CMK (cell line): ENCODE measurements around the gene LRRC23.
"Not testable (repeated sequence)": the region's sequence is repeated elsewhere in the genome, so short reads cannot be mapped to it uniquely, and the experiment has no call there.

Source experiments
- DNase-seq: peaks from one replicate; pipeline ENCODE4 v3.0.0-alpha.2; 2010; ENCODE audit warnings: low read depth

Gene LRRC23

DNA sequence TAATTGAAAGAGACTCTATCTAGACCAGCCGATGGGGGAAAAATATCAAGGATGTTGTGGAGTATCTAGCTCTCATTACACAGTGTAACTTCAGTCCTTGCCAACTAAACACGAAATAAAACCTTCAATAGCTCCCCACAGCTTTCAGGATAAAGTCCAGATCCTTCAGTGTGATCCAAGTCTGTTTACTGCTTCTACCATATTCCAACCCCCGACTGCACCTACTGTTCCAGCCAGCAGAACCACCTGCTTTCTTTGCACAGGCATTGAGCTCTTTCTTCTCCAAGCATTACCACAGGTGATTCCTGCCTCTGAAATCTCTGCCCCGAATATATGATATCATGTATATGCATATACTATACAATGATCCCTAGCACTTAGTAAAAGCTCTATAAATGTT lies 2.2 kb upstream of the LRRC23 start:
- DNase-seq = no peak

DNA sequence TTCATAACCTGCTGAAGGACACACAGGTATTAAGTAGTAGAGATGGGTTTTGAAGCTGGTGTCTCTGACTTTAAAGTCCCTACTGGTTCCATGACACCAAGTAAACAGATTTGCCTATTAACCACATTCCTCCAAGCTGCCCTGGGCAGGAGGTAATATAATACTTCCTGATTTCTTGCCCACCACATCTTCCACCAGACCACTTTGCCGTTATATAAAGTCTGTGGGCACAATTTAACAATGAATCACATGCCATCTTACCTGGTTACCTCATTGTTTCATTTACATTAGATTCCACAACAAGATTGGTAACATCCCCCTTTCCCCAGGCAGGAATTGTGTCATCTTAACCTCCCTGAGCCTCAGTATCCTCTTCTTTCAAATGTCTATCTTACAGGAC lies 900 bp upstream of the LRRC23 start:
- no peak for DNase-seq

DNA sequence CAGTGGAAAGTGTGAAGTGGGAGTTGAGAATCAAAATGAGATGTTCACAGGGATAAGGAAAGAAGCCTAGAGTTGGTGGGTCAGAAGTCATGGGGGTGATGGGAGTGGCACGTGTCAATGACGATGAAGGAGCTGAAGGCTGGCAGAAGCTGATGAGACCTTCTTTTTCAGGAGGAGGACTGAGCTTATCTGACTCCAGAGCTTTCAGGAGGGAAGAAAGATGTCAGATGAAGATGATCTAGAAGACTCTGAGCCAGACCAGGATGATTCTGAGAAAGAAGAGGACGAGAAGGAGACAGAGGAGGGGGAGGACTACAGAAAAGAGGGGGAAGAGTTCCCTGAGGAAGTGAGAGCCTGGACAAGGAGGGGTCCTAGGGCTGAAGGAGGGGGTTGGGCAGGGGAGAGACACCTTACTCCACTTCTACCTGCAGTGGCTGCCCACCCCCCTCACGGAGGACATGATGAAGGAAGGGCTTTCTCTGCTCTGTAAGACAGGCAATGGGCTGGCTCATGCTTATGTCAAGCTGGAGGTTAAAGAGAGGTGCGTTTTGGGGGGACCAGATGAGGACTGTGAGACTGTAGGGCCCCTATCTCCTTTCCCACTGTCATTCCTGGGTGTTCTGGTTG lies 905 bp downstream of the LRRC23 start:
- no peak for DNase-seq

DNA sequence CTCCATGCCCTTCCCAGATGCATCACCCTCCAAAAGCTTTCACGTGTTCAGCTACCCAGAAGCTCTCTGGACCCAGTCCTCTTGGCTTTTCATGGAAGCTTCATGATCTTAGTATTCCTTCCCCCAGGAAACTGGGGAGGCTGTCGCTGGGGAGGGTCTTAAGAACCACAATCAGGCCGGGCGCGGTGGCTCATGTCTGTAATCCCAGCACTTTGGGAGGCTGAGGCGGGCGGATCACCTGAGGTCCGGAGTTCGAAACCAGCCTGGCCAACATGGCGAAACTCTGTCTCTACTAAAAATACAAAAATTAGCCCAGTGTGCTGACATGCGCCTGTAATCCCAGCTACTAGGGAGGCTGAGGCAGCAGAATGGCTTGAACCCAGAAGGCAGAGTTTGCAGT lies 3.5 kb downstream of the LRRC23 start:
- DNase-seq = not testable (repeated sequence)

DNA sequence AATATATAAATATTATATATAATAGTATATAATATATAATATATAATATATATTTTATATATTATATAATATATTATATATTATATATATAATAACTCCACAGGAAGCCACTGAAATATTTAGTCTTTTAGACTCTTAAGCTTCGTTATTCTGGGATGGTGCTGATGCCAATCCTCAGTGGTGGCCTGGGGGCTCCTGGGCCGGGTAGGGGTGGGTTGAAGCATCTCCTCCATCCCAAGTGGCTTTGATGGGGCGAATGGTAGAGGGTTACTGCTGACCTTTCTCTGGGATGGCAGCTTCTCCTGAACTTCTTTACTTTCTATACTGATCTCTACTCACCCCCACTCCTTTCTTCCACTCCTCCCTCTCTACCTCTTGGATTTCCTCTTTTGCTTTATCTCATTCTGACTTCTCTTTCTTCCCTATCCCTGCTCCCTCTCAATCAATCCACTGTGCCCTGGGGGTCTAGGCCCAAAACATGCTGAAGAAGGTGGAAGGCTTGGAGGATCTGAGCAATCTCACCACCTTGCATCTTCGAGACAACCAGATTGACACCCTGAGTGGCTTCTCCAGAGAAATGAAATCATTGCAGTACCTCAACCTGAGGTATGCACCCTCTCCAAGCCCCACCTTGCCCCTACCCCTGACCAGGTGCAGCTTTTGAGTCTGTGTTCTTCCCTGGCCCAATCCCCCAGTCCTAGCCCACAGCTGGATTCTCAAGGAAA lies 5.0 kb downstream of the LRRC23 start:
- no peak for DNase-seq

DNA sequence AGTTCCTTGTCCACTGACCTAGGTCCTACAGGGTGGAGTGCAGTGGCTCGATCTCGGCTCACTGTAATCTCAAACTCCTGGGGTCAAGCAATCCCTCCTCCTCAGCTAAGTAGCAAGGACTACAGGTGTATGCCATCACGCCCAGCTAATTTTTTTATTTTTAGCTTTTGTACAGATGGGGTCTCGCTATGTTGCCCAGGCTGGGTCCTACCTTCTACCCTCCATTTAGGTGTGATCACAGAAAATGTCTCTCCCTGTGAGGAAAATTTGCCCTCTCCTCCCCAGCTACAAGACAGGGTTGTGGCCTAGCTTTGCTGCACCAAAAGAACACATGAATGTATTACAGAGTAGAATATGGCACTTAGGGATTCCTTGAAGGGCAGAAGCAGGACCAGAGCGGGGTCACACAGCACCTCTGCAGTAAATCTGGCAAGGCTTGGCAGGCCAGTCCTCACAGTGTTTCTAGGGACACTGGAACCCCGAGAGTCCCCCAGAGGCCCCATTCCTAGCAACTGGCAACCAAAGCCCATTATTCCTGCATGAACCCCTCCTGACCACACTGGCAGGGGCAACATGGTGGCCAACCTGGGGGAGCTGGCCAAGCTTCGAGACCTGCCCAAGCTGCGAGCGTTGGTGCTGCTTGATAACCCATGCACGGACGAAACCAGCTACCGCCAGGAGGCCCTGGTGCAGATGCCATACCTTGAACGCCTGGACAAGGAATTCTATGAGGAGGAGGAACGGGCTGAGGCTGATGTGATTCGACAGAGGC lies 7.7 kb downstream of the LRRC23 start:
- no peak for DNase-seq

DNA sequence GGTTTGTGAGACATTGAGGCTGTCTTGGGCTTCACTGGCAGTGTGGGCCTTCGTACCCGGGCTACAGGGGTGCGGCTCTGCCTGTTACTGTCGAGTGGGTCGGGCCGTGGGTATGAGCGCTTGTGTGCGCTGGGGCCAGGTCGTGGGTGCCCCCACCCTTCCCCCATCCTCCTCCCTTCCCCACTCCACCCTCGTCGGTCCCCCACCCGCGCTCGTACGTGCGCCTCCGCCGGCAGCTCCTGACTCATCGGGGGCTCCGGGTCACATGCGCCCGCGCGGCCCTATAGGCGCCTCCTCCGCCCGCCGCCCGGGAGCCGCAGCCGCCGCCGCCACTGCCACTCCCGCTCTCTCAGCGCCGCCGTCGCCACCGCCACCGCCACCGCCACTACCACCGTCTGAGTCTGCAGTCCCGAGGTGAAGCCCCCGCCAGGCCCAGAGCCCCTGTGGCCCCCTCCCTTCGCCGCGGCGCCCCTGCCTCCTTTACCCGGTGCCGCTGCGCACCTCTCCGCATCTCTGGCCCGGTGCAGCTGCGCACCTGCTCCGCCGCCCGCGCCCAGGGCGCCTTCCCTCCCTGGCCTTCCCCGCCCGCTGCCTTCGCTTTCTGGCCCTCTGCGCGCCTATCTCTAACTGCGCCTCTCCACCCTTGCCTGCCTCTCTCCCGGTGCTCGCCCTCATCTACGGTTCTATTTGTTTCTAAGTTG lies 9.8 kb downstream of the LRRC23 start, which contains the start of gene ENO2:
Gene ENO2, plus strand, starts transcription at position 335 of the 701 bp plus-strand sequence. CDS start 1,253 bp downstream, outside the sequence.
- no peak for DNase-seq

DNA sequence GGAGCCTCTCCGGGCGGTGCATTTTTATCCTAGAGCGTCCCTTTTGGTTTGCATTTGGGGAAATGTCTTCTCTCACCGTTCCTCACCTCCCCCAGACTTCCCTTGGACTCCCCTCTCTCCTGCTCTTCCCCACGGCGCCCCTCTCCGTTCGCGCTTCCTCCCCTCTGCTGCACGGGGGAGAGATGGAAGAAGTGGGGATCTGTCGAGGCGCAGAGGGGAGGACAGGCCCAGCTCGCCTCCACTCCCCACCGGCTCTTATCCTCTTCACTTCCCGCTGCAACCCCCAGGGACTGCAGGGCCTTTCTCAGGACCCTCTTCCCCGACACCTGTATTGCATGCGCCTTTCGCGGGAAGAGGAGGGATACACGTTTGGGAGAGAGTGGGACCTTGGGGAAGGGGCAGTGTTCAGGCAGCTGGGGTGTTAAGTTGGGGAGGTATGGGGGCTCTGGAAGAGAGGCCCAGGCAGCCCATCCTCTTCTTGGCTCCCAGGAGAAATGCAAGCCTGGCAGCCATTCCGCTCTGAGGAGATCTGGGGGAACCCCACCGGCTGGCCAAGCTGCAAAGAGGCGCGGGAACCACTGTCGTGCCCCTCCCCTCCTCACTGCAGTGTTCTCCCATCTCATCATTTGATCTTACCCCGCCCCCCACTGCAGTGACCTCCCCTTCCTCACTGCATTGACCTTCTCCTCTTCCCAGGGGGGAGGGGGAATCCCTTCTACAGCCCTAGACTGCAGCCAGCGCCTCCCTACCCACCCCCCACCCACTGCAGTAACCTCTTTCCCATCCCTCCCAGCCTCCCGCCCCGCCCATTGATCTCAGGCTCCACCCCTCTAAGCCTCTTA lies 10.5 kb downstream of the LRRC23 start:
- no peak for DNase-seq

DNA sequence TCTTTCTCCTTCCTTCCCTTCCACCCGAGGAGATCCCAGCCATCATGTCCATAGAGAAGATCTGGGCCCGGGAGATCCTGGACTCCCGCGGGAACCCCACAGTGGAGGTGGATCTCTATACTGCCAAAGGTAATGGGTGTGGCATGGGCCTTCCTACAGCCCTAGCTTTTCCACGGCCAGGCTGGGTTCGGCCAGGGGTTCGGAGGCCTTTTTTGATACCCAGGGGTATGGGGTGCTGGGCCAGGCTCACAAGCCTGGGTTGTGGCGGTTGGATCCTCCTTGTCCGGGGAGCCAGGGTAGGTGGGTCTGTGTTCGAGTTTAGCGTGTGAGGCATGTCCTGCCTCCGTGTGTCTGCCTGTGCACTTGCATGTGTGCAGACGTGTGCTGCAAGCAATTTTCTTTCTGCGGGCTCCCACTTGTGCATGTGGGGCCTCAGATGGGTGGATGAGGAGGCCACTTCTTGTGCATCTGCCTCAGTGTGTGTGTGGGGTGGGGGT lies 11.2 kb downstream of the LRRC23 start:
- DNase-seq = no peak

DNA sequence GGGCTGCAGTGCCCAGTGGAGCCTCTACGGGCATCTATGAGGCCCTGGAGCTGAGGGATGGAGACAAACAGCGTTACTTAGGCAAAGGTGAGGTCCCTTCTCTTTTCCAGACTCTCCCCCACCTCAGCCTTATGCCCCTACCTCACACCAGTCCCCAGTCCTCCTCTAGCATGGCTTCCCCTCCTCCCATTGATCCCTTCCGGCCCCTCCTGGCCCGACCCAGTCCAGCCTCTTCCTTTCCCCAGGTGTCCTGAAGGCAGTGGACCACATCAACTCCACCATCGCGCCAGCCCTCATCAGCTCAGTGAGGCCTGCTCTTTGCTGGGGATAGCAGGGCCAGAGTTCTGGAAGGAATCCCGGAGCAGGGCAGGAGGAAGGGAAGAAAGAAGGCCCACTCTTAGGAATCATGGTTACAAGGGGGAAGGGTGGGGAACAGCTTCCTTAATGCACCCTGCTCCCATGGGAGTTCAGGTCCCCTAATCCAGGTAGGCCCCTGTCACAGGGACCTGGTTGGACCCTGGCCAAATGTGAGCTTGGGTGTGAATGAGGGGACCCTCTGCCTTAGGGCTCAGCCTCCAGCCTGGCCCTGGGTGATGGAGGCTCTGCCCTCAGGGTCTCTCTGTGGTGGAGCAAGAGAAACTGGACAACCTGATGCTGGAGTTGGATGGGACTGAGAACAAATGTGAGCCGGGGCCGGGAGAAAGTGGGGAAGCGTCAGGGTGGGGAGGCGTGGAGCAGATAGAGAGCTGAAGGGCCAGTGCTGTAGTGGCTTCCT lies 12.0 kb downstream of the LRRC23 start:
- no peak for DNase-seq

DNA sequence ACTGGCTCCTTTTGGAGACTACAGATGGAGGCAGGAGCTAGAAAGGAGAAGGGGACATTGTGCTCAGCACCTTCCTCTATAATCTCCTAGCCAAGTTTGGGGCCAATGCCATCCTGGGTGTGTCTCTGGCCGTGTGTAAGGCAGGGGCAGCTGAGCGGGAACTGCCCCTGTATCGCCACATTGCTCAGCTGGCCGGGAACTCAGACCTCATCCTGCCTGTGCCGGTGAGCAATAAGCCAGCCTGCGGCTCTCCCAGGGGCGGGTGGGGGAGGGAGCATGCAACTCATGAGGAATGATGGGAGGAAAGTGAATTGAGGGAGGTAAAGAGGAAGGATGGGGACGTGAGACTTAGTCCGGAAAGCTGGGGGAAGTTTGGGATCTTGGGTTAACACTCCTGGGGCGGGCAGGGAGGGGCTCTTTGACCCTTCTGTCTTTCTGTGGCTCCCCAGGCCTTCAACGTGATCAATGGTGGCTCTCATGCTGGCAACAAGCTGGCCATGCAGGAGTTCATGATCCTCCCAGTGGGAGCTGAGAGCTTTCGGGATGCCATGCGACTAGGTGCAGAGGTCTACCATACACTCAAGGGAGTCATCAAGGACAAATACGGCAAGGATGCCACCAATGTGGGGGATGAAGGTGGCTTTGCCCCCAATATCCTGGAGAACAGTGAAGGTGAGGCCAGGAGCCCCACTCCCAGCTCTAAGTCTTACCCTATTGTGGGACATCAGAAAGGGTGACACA lies 13.0 kb downstream of the LRRC23 start:
- DNase-seq = no peak

DNA sequence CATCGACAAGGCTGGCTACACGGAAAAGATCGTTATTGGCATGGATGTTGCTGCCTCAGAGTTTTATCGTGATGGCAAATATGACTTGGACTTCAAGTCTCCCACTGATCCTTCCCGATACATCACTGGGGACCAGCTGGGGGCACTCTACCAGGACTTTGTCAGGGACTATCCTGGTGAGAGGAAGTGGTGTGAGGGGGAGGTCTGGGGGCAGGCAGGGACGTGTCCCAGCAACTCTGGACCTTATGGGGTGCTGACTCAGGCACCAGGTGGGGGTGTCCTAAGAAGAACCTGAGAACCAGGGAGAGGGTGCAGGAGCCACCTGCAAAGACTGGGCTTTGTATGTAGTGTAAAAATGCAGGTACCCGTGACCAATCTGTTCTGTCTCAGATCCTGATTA lies 15.0 kb downstream of the LRRC23 start:
- DNase-seq = no peak

DNA sequence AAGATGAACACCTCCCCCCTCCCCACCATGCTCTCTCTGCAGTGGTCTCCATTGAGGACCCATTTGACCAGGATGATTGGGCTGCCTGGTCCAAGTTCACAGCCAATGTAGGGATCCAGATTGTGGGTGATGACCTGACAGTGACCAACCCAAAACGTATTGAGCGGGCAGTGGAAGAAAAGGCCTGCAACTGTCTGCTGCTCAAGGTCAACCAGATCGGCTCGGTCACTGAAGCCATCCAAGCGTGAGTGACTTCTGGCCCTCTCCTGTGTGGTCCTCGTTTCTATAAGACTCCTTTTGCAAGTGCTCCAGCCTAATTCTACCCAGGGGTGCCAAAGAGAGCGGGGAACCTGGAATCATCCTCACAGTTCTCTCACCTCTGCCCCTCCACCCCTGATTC lies 16.9 kb downstream of the LRRC23 start:
- no peak for DNase-seq

DNA sequence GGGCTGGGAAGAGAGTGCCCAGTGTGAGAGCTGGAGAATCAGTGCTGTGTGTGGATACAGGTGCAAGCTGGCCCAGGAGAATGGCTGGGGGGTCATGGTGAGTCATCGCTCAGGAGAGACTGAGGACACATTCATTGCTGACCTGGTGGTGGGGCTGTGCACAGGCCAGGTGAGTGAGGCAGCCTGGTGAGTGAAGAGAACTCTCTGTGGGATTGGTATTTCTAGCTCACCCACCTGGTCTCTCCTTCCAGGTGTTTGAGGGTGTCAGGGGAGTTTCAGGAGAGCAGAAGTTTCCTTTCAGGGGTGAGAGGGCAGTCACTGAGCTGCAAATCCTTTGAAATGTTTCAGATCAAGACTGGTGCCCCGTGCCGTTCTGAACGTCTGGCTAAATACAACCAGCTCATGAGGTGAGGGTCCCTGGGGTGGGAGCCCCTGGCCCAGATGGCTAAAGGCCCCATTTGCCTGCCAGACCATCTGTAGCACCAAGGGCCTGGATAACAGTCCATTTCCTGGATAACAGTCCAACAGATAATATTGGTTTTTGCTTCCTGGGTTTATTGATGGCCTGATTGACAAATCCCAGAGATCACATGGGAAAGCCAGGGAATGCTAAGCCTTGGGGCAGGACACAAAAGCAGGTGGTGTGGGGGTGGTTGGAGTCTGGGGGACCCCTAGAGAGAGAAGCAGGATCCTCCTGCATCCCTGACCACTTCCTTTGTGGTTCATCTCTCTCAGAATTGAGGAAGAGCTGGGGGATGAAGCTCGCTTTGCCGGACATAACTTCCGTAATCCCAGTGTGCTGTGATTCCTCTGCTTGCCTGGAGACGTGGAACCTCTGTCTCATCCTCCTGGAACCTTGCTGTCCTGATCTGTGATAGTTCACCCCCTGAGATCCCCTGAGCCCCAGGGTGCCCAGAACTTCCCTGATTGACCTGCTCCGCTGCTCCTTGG lies 17.6 kb downstream of the LRRC23 start:
- no peak for DNase-seq

DNA sequence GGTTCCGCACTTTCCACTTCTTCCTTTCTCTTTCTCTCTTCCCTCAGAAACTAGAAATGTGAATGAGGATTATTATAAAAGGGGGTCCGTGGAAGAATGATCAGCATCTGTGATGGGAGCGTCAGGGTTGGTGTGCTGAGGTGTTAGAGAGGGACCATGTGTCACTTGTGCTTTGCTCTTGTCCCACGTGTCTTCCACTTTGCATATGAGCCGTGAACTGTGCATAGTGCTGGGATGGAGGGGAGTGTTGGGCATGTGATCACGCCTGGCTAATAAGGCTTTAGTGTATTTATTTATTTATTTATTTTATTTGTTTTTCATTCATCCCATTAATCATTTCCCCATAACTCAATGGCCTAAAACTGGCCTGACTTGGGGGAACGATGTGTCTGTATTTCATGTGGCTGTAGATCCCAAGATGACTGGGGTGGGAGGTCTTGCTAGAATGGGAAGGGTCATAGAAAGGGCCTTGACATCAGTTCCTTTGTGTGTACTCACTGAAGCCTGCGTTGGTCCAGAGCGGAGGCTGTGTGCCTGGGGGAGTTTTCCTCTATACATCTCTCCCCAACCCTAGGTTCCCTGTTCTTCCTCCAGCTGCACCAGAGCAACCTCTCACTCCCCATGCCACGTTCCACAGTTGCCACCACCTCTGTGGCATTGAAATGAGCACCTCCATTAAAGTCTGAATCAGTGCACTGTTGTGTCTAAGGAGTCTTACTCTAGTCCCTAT lies 18.5 kb downstream of the LRRC23 start:
- no peak for DNase-seq

DNA sequence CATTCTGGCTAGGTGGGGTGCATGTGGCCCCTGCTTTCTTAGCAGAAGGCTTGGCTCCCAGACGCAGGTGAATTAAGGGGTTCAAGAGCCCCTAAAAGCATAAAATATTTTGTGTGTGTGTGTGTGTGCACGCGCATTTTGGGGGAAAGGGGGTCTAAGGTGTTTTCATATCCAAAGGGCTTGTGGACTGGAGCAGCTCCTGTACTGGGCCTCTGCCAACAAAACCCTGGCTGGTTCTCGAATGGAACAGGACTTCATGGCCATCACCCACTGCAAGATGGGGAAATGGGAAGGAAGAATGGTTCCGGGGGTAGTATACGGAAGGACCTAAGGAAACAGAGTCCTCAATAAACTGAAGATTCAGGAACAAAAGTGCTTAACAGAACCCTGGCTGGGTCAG lies 19.2 kb downstream of the LRRC23 start:
- no peak for DNase-seq

DNA sequence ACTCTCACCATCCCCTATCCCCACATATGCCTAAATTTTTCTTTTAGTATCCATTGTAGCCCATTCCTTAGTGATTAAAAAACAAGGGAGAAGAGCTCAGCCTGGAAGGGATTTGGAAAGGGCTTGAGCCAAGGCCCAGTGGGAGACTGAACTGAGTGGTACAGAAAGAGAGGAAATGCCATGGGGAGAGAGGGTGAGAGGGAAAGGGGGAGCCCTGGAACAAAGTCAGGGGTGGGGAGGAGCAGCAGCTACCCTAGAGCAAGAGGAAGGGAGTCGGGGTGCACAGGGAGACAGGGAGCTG lies 20.6 kb downstream of the LRRC23 start:
- DNase-seq = no peak
